HEK293 (cell line): ENCODE data around the gene TSKU.
"Not testable (repeated sequence)": the region's sequence is repeated elsewhere in the genome, so short reads cannot be mapped to it uniquely, and the experiment has no call there.

ENCODE experiments used
- MEIS1 ChIP-seq: sonication (generic); formaldehyde crosslinking; IDR thresholded peaks from 2 replicates; pipeline ENCODE4 v1.8.1; 2022; ENCODE audit warnings: missing genetic modification reagents, mild to moderate bottlenecking, borderline replicate concordance
- TCF7L2 ChIP-seq: IDR thresholded peaks from 2 replicates; pipeline ENCODE4 v1.6.1; 2011; ENCODE audit warnings: low read depth, mild to moderate bottlenecking, inconsistent platforms, low read length, moderate library complexity, borderline replicate concordance
- ZBTB1 ChIP-seq: fragments of 450-650 bp; formaldehyde crosslinking; IDR thresholded peaks from 2 replicates; pipeline ENCODE4 v1.5.1; 2016; ENCODE audit warnings: missing biosample characterization, missing genetic modification characterization
- ZBTB21 ChIP-seq: fragments of 450-650 bp; formaldehyde crosslinking; IDR thresholded peaks from 2 replicates; pipeline ENCODE4 v1.5.1; 2017; ENCODE audit warnings: missing biosample characterization, missing genetic modification characterization
- ZNF121 ChIP-seq: fragments of 450-650 bp; formaldehyde crosslinking; IDR thresholded peaks from 2 replicates; pipeline ENCODE4 v1.5.1; 2016; ENCODE audit warnings: missing biosample characterization, missing genetic modification characterization
- ZNF274 ChIP-seq, 2 experiments: fragments of 200-500 bp in 1 of 2; fragments of 450-650 bp in 1 of 2; sonication (Bioruptor generic) in 1 of 2; formaldehyde crosslinking in 1 of 2; IDR thresholded peaks; 2 replicates each; pipeline versions ENCODE4 v1.5.1 to v1.6.1; 2014 to 2016; ENCODE audit warnings: borderline replicate concordance in 1 of 2, inconsistent platforms in 1 of 2, low read length in 1 of 2, missing biosample characterization in 1 of 2, missing genetic modification characterization in 1 of 2
- ZNF843 ChIP-seq: fragments of 450-650 bp; formaldehyde crosslinking; IDR thresholded peaks from 2 replicates; pipeline ENCODE4 v1.5.1; 2016; ENCODE audit warnings: missing biosample characterization, missing genetic modification characterization
- TF ChIP-seq, protein P1 (sequence below): fragments of 450-650 bp; formaldehyde crosslinking; IDR thresholded peaks from 2 replicates; pipeline ENCODE4 v1.5.1; 2016; ENCODE audit warnings: missing biosample characterization, missing genetic modification characterization
- TF ChIP-seq, protein P2 (sequence below): IDR thresholded peaks from 2 replicates; pipeline ENCODE4 v1.6.1; 2011; ENCODE audit warnings: mild to moderate bottlenecking, low read depth, low read length, borderline replicate concordance
- TF ChIP-seq, protein P3 (sequence below): fragments of 450-650 bp; formaldehyde crosslinking; IDR thresholded peaks from 2 replicates; pipeline ENCODE4 v1.5.0; 2017; ENCODE audit warnings: missing biosample characterization, missing genetic modification characterization, borderline replicate concordance
- TF ChIP-seq, protein P4 (sequence below): fragments of 450-650 bp; formaldehyde crosslinking; IDR thresholded peaks from 2 replicates; pipeline ENCODE4 v1.5.1; 2017; ENCODE audit warnings: missing biosample characterization, missing genetic modification characterization
- TF ChIP-seq, protein P5 (sequence below): fragments of 450-650 bp; formaldehyde crosslinking; IDR thresholded peaks from 2 replicates; pipeline ENCODE4 v1.5.1; 2016; ENCODE audit warnings: missing biosample characterization, missing genetic modification characterization

DNA sequence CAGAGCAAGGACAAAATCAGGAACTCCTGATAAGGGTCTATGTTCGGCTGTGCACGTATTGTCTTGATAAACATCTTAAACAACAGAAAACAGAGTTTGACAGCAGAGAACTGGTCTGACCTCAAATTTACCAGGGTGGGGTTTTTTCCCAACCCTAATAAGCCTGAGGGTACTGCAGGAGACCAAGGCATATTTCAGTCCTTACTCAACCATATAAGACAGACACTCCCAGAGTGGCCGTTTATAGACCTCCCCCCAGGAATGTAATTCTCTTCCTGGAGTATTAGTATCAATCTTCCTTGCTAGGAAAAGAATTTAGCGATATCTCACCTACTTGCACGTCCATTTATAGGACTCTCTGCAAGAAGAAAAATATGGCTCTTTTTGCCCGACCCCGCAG is 32.5 kb downstream of the TSKU start:
- not testable (repeated sequence) for TF ChIP-seq ZNF843 (tag by site-specific recombination); ZBTB21; ZNF274 (IDR thresholded peaks at IDR 0.05; ENCODE audit: low read length); ZNF274 (tag by site-specific recombination; IDR thresholded peaks at IDR 0.05; ENCODE audit: borderline replicate concordance); TCF7L2; MEIS1 (CRISPR knock-in tag); ZNF121; ZBTB1 (tag by site-specific recombination)
- TF ChIP-seq, protein P1, sequence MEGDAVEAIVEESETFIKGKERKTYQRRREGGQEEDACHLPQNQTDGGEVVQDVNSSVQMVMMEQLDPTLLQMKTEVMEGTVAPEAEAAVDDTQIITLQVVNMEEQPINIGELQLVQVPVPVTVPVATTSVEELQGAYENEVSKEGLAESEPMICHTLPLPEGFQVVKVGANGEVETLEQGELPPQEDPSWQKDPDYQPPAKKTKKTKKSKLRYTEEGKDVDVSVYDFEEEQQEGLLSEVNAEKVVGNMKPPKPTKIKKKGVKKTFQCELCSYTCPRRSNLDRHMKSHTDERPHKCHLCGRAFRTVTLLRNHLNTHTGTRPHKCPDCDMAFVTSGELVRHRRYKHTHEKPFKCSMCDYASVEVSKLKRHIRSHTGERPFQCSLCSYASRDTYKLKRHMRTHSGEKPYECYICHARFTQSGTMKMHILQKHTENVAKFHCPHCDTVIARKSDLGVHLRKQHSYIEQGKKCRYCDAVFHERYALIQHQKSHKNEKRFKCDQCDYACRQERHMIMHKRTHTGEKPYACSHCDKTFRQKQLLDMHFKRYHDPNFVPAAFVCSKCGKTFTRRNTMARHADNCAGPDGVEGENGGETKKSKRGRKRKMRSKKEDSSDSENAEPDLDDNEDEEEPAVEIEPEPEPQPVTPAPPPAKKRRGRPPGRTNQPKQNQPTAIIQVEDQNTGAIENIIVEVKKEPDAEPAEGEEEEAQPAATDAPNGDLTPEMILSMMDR (tag by site-specific recombination), result not testable (repeated sequence)
- TF ChIP-seq, protein P2, sequence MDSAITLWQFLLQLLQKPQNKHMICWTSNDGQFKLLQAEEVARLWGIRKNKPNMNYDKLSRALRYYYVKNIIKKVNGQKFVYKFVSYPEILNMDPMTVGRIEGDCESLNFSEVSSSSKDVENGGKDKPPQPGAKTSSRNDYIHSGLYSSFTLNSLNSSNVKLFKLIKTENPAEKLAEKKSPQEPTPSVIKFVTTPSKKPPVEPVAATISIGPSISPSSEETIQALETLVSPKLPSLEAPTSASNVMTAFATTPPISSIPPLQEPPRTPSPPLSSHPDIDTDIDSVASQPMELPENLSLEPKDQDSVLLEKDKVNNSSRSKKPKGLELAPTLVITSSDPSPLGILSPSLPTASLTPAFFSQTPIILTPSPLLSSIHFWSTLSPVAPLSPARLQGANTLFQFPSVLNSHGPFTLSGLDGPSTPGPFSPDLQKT, result not testable (repeated sequence)
- TF ChIP-seq, protein P3, sequence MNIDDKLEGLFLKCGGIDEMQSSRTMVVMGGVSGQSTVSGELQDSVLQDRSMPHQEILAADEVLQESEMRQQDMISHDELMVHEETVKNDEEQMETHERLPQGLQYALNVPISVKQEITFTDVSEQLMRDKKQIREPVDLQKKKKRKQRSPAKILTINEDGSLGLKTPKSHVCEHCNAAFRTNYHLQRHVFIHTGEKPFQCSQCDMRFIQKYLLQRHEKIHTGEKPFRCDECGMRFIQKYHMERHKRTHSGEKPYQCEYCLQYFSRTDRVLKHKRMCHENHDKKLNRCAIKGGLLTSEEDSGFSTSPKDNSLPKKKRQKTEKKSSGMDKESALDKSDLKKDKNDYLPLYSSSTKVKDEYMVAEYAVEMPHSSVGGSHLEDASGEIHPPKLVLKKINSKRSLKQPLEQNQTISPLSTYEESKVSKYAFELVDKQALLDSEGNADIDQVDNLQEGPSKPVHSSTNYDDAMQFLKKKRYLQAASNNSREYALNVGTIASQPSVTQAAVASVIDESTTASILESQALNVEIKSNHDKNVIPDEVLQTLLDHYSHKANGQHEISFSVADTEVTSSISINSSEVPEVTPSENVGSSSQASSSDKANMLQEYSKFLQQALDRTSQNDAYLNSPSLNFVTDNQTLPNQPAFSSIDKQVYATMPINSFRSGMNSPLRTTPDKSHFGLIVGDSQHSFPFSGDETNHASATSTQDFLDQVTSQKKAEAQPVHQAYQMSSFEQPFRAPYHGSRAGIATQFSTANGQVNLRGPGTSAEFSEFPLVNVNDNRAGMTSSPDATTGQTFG, result not testable (repeated sequence)
- TF ChIP-seq, protein P4, sequence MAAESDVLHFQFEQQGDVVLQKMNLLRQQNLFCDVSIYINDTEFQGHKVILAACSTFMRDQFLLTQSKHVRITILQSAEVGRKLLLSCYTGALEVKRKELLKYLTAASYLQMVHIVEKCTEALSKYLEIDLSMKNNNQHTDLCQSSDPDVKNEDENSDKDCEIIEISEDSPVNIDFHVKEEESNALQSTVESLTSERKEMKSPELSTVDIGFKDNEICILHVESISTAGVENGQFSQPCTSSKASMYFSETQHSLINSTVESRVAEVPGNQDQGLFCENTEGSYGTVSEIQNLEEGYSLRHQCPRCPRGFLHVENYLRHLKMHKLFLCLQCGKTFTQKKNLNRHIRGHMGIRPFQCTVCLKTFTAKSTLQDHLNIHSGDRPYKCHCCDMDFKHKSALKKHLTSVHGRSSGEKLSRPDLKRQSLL, result not testable (repeated sequence)
- TF ChIP-seq, protein P5, sequence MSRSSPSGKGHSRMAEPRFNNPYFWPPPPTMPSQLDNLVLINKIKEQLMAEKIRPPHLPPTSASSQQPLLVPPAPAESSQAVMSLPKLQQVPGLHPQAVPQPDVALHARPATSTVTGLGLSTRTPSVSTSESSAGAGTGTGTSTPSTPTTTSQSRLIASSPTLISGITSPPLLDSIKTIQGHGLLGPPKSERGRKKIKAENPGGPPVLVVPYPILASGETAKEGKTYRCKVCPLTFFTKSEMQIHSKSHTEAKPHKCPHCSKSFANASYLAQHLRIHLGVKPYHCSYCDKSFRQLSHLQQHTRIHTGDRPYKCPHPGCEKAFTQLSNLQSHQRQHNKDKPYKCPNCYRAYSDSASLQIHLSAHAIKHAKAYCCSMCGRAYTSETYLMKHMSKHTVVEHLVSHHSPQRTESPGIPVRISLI, result not testable (repeated sequence)
